IPS-20b (cell line): ENCODE results near the gene GIMAP1.
"Not testable (repeated sequence)": the region's sequence is repeated elsewhere in the genome, so short reads cannot be mapped to it uniquely, and the experiment has no call there.

Experiments used
- H3K27ac ChIP-seq: one replicate; pipeline ENCODE4 v1.5.1; 2013; ENCODE audit warnings: low read length
- H3K27me3 ChIP-seq: 2 replicates; pipeline ENCODE4 v1.6.1; 2013; ENCODE audit warnings: mild to moderate bottlenecking, low read length, inconsistent platforms; ENCODE audit not compliant: insufficient read depth
- H3K36me3 ChIP-seq: 2 replicates; pipeline ENCODE4 v1.6.1; 2013; ENCODE audit warnings: low read depth, mild to moderate bottlenecking, inconsistent platforms, low read length, moderate library complexity; ENCODE audit not compliant: insufficient read depth
- H3K4me1 ChIP-seq: 2 replicates; pipeline ENCODE4 v1.6.1; 2013; ENCODE audit warnings: mild to moderate bottlenecking, control low read depth, inconsistent platforms, low read length, moderate library complexity; ENCODE audit not compliant: insufficient read depth
- H3K4me3 ChIP-seq: 2 replicates; pipeline ENCODE4 v1.5.1; 2013; ENCODE audit warnings: mild to moderate bottlenecking, low read length, inconsistent platforms
- H3K9ac ChIP-seq: 2 replicates; pipeline ENCODE4 v1.6.1; 2013; ENCODE audit warnings: low read depth, mild to moderate bottlenecking, inconsistent platforms, low read length, moderate library complexity
- H3K9me3 ChIP-seq: 2 replicates; pipeline ENCODE4 v1.6.1; 2013; ENCODE audit warnings: mild to moderate bottlenecking, low read depth, low read length, inconsistent platforms; ENCODE audit not compliant: insufficient read depth

GIMAP1 gene

DNA sequence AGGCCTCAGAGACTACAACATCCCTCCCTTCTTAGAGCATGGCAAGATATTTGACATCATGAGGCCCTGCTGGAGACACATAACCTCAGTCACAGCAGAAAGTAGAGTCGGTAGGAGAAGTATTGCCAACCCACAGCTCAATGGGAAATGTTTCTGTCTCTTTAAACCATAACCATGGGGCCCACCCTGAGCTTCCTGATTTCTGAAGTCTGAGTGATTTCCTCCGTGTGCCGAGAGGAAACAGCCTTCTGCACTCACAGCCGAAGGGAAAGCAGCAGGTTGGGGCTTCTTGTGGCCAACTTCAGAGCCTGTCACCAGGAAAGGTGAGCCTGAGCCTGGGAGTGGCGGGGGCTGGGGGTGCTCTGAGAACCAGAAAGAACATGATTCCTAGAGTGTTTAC is at the start of gene GIMAP1:
Gene GIMAP1, plus strand, starts transcription at position 246 of the 400 bp plus-strand sequence. CDS start 2,435 bp downstream, outside the sequence.
- Histone ChIP-seq H3K27ac (no peak within 1 kb of the TSS), H3K4me3 (no peak within 1 kb of the TSS), H3K36me3 (no peaks in the 10 kb centered on the region), H3K27me3 (peaks cover 67% of the 10 kb centered on the region), H3K4me1 (no peaks in the 10 kb centered on the region), H3K9me3 (no peaks in the 10 kb centered on the region), H3K9ac (no peak within 1 kb of the TSS)

DNA sequence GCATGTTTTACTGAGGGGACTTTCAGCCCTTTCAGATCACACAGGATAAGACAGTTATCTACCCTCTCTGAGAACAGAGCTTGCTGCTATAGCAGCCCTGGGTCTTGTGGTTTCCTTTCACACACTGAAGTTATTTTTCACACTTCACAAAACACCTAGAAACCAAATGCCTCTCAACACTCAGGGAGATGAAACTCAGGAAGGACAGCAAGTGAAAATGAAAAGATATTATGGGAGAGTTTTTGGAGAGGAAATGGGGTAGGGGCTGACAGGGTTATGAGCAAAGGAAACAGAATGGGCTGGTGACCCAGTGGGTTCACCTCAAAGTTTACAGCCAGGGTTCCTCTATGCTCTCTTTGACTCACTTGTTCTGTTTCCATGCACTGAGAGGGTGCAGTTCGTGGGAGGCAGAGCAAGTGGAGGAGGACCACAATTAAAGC is 47.9 kb upstream of the GIMAP1 start:
- Histone ChIP-seq H3K9ac (no peak overlapping the region), H3K9me3 (no peaks in the 10 kb centered on the region), H3K4me3 (no peak overlapping the region), H3K27ac (no peak overlapping the region), H3K27me3 (peaks cover 6% of the 10 kb centered on the region; the same call in 1 of the 2 replicates), H3K4me1 (no peaks in the 10 kb centered on the region), H3K36me3 (no peaks in the 10 kb centered on the region)

DNA sequence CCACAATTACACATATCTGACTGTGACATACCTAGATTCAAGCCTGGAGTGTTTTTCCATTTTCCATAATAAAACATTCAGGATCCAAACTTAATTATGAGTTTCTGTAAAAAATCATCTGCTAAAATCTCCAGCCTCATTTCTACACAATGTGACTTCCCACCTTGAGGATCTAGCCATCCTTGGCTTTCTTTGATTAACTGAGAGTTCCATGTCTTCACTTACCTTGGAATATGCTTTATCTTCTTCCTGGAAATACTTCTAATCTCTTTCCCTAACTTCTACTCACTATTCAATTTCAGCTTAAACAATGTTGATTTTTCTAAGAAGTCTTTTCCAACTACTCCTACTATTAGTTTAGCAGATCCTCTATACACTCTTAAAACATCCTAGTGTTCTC is 47.4 kb upstream of the GIMAP1 start:
- H3K4me1 ChIP-seq: no peaks in the 10 kb centered on the region
- H3K36me3 ChIP-seq: no peaks in the 10 kb centered on the region
- H3K9ac ChIP-seq: no peak overlapping the region
- no peak overlapping the region for H3K4me3 ChIP-seq
- H3K9me3 ChIP-seq: no peaks in the 10 kb centered on the region
- peaks cover 6% of the 10 kb centered on the region; the same call in 1 of the 2 replicates for H3K27me3 ChIP-seq
- no peak overlapping the region for H3K27ac ChIP-seq

DNA sequence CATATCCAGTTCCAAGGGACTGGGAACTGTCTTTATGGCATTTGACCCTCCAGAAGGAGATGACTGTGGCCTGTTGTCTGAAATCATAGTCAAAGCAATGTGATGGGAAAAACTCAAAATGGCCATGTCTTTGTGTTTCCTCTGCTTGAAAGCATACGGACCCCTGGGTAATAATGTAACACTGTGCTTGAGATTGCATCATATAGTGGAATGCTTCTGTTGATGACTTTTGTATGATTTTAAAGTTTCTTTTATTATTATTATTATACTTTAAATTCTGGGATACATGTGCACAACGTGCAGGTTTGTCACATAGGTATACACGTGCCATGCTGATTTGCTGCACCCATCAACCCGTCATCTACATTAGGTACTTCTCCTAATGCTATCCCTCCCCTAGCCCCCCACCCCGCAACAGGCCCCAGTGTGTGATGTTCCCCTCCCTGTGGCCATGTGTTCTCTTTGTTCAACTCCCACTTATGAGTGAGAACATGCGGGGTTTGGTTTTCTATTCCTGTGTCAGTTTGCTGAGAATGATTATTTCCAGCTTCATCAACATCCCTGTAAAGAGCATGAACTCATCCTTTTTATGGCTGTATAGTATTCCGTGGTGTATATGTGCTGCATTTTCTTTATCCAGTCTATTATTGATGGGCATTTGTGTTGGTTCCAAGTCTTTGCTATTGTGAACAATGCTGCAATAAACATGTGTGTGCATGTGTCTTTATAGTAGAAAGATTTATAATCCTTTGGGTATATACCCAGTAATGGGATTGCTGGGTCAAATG is 44.4 kb upstream of the GIMAP1 start:
- H3K27me3 ChIP-seq, H3K9me3 ChIP-seq, H3K4me1 ChIP-seq, H3K27ac ChIP-seq, H3K4me3 ChIP-seq, H3K36me3 ChIP-seq, H3K9ac ChIP-seq: not testable (repeated sequence)

DNA sequence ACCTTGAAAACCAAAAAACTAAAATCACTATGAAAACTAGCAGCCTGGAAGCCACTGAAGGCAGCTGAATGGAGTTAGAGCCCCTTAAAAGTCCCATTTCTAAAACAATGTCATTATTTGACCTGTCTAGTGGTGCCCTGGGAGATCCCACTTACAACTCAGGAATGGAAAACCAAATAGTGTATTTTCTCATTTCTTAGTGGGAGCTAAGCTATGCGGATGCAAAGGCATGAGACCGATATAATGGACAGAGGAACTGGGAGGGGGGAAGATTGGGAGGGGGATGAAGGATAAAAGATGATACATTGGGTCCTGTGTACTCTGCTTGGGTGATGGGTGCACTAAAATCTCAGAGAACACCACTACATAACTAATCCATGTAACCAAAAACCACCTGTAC is 40.7 kb upstream of the GIMAP1 start:
- Histone ChIP-seq H3K4me3 (no peak overlapping the region), H3K27me3 (no peaks in the 10 kb centered on the region), H3K9me3 (peaks cover 3% of the 10 kb centered on the region; the same call in 1 of the 2 replicates), H3K9ac (no peak overlapping the region), H3K4me1 (no peaks in the 10 kb centered on the region), H3K36me3 (no peaks in the 10 kb centered on the region), H3K27ac (no peak overlapping the region)

DNA sequence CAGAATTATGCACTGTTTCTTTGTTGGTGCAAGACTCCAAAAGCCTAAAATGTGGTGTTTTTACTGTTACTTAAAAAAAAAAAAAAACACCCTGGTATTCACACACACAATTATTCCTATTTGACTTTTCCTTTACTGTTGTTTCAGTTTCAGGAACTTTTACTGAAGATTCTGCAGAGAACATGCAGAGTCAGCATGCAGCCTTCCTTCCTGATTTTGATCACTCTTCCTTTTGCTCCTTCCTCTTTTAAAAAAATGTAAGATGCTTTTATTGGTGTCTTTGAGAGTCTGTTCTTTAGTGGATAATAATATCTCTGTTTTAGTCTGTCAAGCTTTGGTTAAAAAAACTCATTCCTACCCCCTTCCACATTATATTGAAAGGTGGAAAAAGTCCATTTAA is 40.1 kb upstream of the GIMAP1 start:
- H3K4me3 ChIP-seq, H3K36me3 ChIP-seq, H3K9ac ChIP-seq, H3K9me3 ChIP-seq, H3K4me1 ChIP-seq, H3K27ac ChIP-seq, H3K27me3 ChIP-seq: not testable (repeated sequence)

DNA sequence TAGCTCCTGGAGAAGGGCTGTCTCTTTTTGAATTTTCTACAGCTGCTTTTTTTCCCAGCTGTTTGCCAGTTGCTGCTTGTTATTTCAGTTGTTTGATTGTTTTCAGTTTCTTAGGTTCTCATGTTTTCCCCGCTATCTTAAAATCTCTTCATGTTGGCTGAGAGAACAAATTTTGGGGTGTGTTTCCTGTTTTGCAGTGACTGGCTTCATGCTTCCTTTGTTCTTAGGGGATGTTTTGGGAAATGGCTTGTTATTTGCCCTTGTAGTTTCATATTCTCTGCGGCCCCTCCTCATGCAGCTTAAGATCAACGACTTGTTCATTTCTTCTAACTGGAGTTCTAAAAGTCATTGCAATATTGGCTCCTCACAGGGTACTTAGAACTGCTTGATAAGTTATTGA is 39.6 kb upstream of the GIMAP1 start:
- H3K27me3 ChIP-seq, H3K9ac ChIP-seq, H3K4me3 ChIP-seq, H3K27ac ChIP-seq, H3K9me3 ChIP-seq, H3K4me1 ChIP-seq, H3K36me3 ChIP-seq: not testable (repeated sequence)

DNA sequence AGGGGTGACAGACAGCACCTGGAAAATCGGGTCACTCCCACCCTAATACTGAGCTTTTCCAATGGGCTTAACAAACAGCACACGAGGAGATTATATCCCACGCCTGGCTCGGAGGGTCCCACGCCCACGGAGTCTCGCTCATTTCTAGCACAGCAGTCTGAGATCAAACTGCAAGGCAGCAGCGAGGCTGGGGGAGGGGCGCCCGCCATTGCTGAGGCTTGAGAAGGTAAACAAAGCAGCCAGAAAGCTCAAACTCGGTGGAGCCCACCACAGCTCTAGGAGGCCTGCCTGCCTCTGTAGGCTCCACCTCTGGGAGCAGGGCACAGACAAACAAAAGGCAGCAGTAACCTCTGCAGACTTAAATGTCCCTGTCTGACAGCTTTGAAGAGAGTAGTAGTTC is 37.8 kb upstream of the GIMAP1 start:
- not testable (repeated sequence) for H3K4me1 ChIP-seq, H3K36me3 ChIP-seq, H3K4me3 ChIP-seq, H3K27me3 ChIP-seq, H3K9ac ChIP-seq, H3K27ac ChIP-seq, H3K9me3 ChIP-seq

DNA sequence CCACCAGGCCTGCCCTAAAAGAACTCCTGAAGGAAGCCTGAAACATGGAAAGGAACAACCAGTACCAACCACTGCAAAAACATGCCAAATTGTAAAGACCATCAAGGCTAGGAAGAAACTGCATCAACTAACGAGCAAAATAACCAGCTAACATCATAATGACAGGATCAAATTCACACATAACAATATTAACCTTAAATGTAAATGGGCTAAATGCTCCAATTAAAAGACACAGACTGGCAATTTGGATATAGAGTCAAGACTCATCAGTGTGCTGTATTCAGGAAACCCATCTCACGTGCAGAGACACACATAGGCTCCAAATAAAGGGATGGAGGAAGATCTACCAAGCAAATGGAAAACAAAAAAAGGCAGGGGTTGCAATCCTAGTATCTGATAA is 36.0 kb upstream of the GIMAP1 start:
- not testable (repeated sequence) for H3K27ac ChIP-seq

DNA sequence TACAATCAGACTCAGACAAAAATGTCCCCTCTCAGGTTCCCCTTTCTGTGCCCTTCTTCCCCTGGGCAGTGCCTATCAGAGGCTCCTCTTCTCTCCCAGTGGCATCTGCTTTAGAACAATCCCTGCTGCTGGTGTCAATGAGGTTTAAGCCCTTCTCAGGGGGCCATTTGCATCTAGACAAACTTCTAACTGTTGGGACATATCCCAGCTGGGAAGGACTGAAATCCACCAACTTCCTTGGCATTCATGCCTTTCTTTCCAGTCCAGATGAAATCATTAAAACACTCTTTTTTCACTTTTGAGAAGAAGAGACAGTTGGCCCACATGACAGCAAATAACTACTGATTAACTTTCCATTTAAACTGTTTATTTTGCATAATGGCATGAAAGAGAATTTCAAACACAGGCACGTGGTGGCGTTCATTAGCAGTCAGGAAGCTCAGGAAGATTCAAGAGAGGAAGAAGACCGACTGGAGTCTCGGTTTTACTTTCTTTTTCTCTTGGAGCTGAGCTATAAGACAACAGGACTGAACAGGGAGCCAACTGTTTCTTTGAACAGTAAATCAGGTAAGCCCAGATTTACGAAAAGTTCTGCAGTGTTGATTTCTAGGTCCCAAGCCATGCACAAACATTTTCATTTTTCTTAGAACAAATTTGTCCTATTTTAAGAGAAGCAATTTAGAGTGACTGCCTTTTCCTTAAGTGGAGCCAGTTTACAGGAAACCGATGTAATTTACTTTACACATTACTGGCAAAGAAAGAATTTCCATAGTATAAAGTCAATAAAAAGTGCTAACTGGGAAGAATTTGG is 31.0 kb upstream of the GIMAP1 start, which contains the start of gene GIMAP2:
Gene GIMAP2, plus strand, starts transcription at position 488 of the 811 bp plus-strand sequence. CDS start 1,354 bp downstream, outside the sequence.
- H3K9me3 ChIP-seq: no peaks in the 10 kb centered on the region
- H3K9ac ChIP-seq: no peak within 1 kb of the TSS
- H3K4me1 ChIP-seq: peaks cover 4% of the 10 kb centered on the region; the same call in 1 of the 2 replicates
- H3K27ac ChIP-seq: no peak within 1 kb of the TSS
- peaks cover 9% of the 10 kb centered on the region; the same call in 1 of the 2 replicates for H3K27me3 ChIP-seq
- no peak within 1 kb of the TSS for H3K4me3 ChIP-seq
- no peaks in the 10 kb centered on the region for H3K36me3 ChIP-seq

More for the DNA sequence above, 36.0 kb upstream of the GIMAP1 start:
- H3K36me3 ChIP-seq, H3K27me3 ChIP-seq, H3K9ac ChIP-seq, H3K4me3 ChIP-seq, H3K9me3 ChIP-seq, H3K4me1 ChIP-seq: not testable (repeated sequence)

DNA sequence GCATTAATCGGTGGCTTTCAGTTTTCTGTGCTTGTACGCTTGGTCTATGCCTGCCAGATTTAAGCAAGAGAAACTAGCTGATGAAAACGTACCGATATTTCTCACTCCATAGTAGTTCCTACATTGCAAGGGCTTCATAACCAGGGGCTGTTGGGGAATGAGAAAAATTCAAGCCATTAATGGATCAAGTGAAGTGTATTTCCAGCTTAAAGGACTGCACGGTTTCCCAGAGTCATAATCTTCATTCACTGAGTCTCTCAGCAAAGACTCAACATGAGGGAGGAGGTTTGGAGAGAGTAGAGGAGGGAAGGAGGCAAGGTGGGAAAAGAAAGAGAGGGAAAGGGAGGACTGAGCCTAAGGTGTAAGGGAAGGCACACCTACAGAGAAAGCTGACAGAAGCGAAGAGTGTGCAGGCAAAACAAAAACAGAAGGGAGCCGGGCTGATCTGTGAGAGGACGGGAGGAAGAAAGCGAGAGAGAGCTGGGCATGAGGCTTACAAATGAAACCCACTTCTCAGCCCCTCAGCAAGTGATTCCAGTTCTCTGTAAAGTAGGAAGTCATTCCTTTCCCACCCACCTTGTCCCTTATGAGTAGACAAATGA is 30.3 kb upstream of the GIMAP1 start:
- H3K9ac ChIP-seq: no peak overlapping the region
- peaks cover 9% of the 10 kb centered on the region; the same call in 1 of the 2 replicates for H3K27me3 ChIP-seq
- H3K36me3 ChIP-seq: no peaks in the 10 kb centered on the region
- no peak overlapping the region for H3K27ac ChIP-seq
- H3K9me3 ChIP-seq: no peaks in the 10 kb centered on the region
- H3K4me1 ChIP-seq: peaks cover 4% of the 10 kb centered on the region; the same call in 1 of the 2 replicates
- H3K4me3 ChIP-seq: no peak overlapping the region
